IMR-90 (cell line): ENCODE measurements around the gene CDH12. TPM values are rescaled to one million over a fixed set of nuclear protein-coding genes. Genes with fewer than 3 reads are reported as not detected.
"Not testable (repeated sequence)": the region's sequence is repeated elsewhere in the genome, so short reads cannot be mapped to it uniquely, and the experiment has no call there.

Experiments used
- ATAC-seq: fragments of 200-7000 bp; cut with Tn5 transposase; 2 replicates; pipeline ENCODE4 v1.9.1; 2020; ENCODE audit warnings: low read depth, mild to moderate bottlenecking, moderate library complexity
- BruUV-seq: library from RNA; stranded (reverse); fragments of 400-500 nt; replicated peaks from 2 replicates; lab custom pipeline; 2021; lab: Mats Ljungman, UMichigan
- CTCF ChIA-PET: fragments of 300-600 bp; formaldehyde crosslinking; extraction: SDS; loops from one replicate; lab custom pipeline; 2021; ENCODE audit warnings: antibody characterized with exemption; lab: Yijun Ruan, JAX
- POLR2A ChIA-PET: fragments of 300-600 bp; sonication (Branson Sonifier 250); formaldehyde crosslinking; loops from one replicate; lab custom pipeline; 2022; ENCODE audit warnings: antibody characterized with exemption; ENCODE audit not compliant: unreplicated experiment; lab: Charles Lee
- DNase-seq: peaks from one replicate; pipeline ENCODE4 v3.0.0; 2013
- H2AFZ ChIP-seq: replicated peaks from 2 replicates; pipeline ENCODE3; 2013; ENCODE audit warnings: low read length, mild to moderate bottlenecking; ENCODE audit not compliant: poor library complexity
- H2AK5ac ChIP-seq: 2 replicates; pipeline ENCODE4 v1.6.1; 2013; ENCODE audit warnings: low read depth, low read length, inconsistent platforms
- H2AK9ac ChIP-seq: replicated peaks from 2 replicates; pipeline ENCODE3; 2013; ENCODE audit warnings: mild to moderate bottlenecking, low read depth, low read length, moderate library complexity; ENCODE audit not compliant: poor library complexity
- H2BK120ac ChIP-seq: 2 replicates; pipeline ENCODE4 v1.6.1; 2013; ENCODE audit warnings: low read depth, low read length, inconsistent platforms
- H2BK15ac ChIP-seq: 3 replicates; pipeline ENCODE4 v1.6.1; 2013; ENCODE audit warnings: low read depth, low read length, inconsistent platforms
- H2BK20ac ChIP-seq: 2 replicates; pipeline ENCODE4 v1.6.1; 2013; ENCODE audit warnings: low read depth, mild to moderate bottlenecking, inconsistent platforms, low read length, moderate library complexity
- H2BK5ac ChIP-seq: 2 replicates; pipeline ENCODE4 v1.6.1; 2013; ENCODE audit warnings: mild to moderate bottlenecking, low read depth, low read length, inconsistent platforms; ENCODE audit not compliant: poor library complexity, severe bottlenecking
- H3K14ac ChIP-seq: replicated peaks from 2 replicates; pipeline ENCODE4 v1.6.1; 2013; ENCODE audit warnings: low read depth, low read length, inconsistent platforms
- H3K18ac ChIP-seq: 2 replicates; pipeline ENCODE4 v1.6.1; 2013; ENCODE audit warnings: low read depth, low read length, control low read depth
- H3K23ac ChIP-seq: 2 replicates; pipeline ENCODE4 v1.6.1; 2013; ENCODE audit warnings: low read depth, low read length, inconsistent platforms
- H3K27ac ChIP-seq: 2 replicates; pipeline ENCODE4 v1.5.1; 2013; ENCODE audit warnings: mild to moderate bottlenecking, control low read depth, low read length; ENCODE audit not compliant: insufficient read depth
- H3K27me3 ChIP-seq: 2 replicates; pipeline ENCODE4 v1.6.1; 2013; ENCODE audit warnings: low read length; ENCODE audit not compliant: control insufficient read depth, insufficient read depth
- H3K36me3 ChIP-seq: 2 replicates; pipeline ENCODE4 v1.6.1; 2013; ENCODE audit warnings: low read length, mixed read lengths; ENCODE audit not compliant: control insufficient read depth, insufficient read depth
- H3K4ac ChIP-seq: 2 replicates; pipeline ENCODE4 v1.6.1; 2013; ENCODE audit warnings: low read depth, low read length, inconsistent platforms
- H3K4me1 ChIP-seq: 2 replicates; pipeline ENCODE4 v1.6.1; 2013; ENCODE audit warnings: low read length, mixed read lengths; ENCODE audit not compliant: control insufficient read depth, insufficient read depth
- H3K4me2 ChIP-seq: 2 replicates; pipeline ENCODE4 v1.6.1; 2013; ENCODE audit warnings: low read depth, mild to moderate bottlenecking, control low read depth, low read length, moderate library complexity
- H3K4me3 ChIP-seq: 2 replicates; pipeline ENCODE4 v1.5.1; 2013; ENCODE audit warnings: low read depth, mild to moderate bottlenecking, control low read depth, low read length, moderate library complexity; ENCODE audit not compliant: insufficient read depth
- H3K56ac ChIP-seq: 2 replicates; pipeline ENCODE4 v1.6.1; 2013; ENCODE audit warnings: low read length, inconsistent platforms; ENCODE audit not compliant: insufficient read depth; ENCODE audit errors: extremely low read depth
- H3K79me1 ChIP-seq, 2 experiments: 2 replicates each; pipeline ENCODE4 v1.6.1; 2013; ENCODE audit warnings: low read length in 2 of 2, inconsistent platforms in 1 of 2, low read depth in 1 of 2
- H3K9ac ChIP-seq: 2 replicates; pipeline ENCODE4 v1.6.1; 2013; ENCODE audit warnings: low read depth, low read length, control low read depth
- H3K9me1 ChIP-seq: 2 replicates; pipeline ENCODE4 v1.6.1; 2013; ENCODE audit warnings: low read length, inconsistent platforms; ENCODE audit not compliant: insufficient read depth
- H3K9me3 ChIP-seq: 2 replicates; pipeline ENCODE4 v1.6.1; 2013; ENCODE audit warnings: low read length; ENCODE audit not compliant: control insufficient read depth, insufficient read depth
- H4K20me1 ChIP-seq: 2 replicates; pipeline ENCODE4 v1.6.1; 2013; ENCODE audit warnings: low read length, inconsistent platforms; ENCODE audit not compliant: insufficient read depth
- H4K5ac ChIP-seq: 2 replicates; pipeline ENCODE4 v1.6.1; 2013; ENCODE audit warnings: mild to moderate bottlenecking, low read depth, low read length, control low read depth
- H4K8ac ChIP-seq, 2 experiments: 2 replicates each; pipeline ENCODE4 v1.6.1; 2013; ENCODE audit warnings: low read depth in 2 of 2, low read length in 2 of 2, control low read depth in 1 of 2, inconsistent platforms in 1 of 2
- H4K91ac ChIP-seq: 2 replicates; pipeline ENCODE4 v1.6.1; 2013; ENCODE audit warnings: low read depth, low read length, inconsistent platforms; ENCODE audit not compliant: insufficient read depth
- WGBS, 2 experiments: methylation state at CpG; one replicate each; pipeline versions ENCODE4 v1.1.5 to v1.1.7; 2013; ENCODE audit warnings: missing lambda C conversion rate in 2 of 2; ENCODE audit not compliant: insufficient read length in 1 of 2; ENCODE audit errors: extremely low coverage in 2 of 2; 5-methylcytosine and 5-hydroxymethylcytosine counted together
- dilution Hi-C: fragments of 300-500 bp; cut with HindIII; formaldehyde crosslinking; loops from one replicate; pipeline ENCODE4 v1.14.3; 2018; ENCODE audit warnings: low sequenced_read_pairs; ENCODE audit not compliant: unreplicated experiment
- in situ Hi-C: fragments of 300-500 bp; cut with MboI; formaldehyde crosslinking; loops from 3 replicates; pipeline ENCODE4 v1.14.3; 2019; ENCODE audit warnings: low sequenced_read_pairs, inconsistent platforms, mixed read lengths
- intact Hi-C: fragments of 100-400 bp; cut with micrococcal nuclease; formaldehyde crosslinking; loops from 2 replicates; pipeline ENCODE4 v1.10.0; 2022
- polyA plus RNA-seq, 3 experiments: library from polyadenylated mRNA; depleted of rRNA; stranded (reverse); fragments of >200 nt; gene quantifications; 2 replicates each; pipeline ENCODE4 v1.2.3, GENCODE V29; 2012; ENCODE audit warnings: low replicate concordance in 1 of 3
- total RNA-seq: library from RNA; depleted of rRNA; stranded (reverse); fragments of >200 nt; gene quantifications from 2 replicates; pipeline ENCODE4 v1.2.3, GENCODE V29; 2012

Gene CDH12
- total and polyA plus RNA-seq, 2 of the 4 experiments (the other 2 are of a cell fraction), result not detected

GRCh38 chr5:22774214-22774613, 78.9 kb downstream of the CDH12 start:
- H2BK5ac ChIP-seq, H4K20me1 ChIP-seq, intact Hi-C loops, POLR2A ChIA-PET, H2AFZ ChIP-seq, H3K23ac ChIP-seq, CTCF ChIA-PET, H2BK20ac ChIP-seq, H3K56ac ChIP-seq, H3K4ac ChIP-seq, H4K91ac ChIP-seq, DNase-seq, in situ Hi-C loops, H4K8ac ChIP-seq, H2BK120ac ChIP-seq, H3K4me2 ChIP-seq, H2AK5ac ChIP-seq, BruUV-seq, H3K14ac ChIP-seq, dilution Hi-C loops, H3K79me1 ChIP-seq, H3K9me3 ChIP-seq, H3K9ac ChIP-seq, H3K36me3 ChIP-seq, H2AK9ac ChIP-seq, H3K27ac ChIP-seq, H3K18ac ChIP-seq, H3K9me1 ChIP-seq, H3K4me3 ChIP-seq, H4K5ac ChIP-seq, H3K4me1 ChIP-seq, H3K27me3 ChIP-seq, ATAC-seq, H2BK15ac ChIP-seq: not testable (repeated sequence)
- whole genome bisulfite sequencing, 2 experiments, result no CpG with 5 or more reads among the region's 1 CpG
